ENCODE measurements around the gene C1orf53. TPM values are rescaled to one million over a fixed set of nuclear protein-coding genes. Genes with fewer than 3 reads are reported as not detected.

Gene C1orf53
- total and polyA plus RNA-seq, 4 donors = 0.81 to 4.6 TPM; not detected in 2

- Histone ChIP-seq H3K9me3 (ENCODE audit: control insufficient read depth, low read length) (no peaks in the 10 kb centered on the region), H3K27me3 (ENCODE audit: control insufficient read depth in 1 of 2, insufficient read depth in 2 of 2, low read length in 1 of 2) (peaks cover 0 to 3% of the 10 kb centered on the region in 2 donors), H3K4me3 (ENCODE audit: low read length in 2 of 2) (no peak overlapping the region), H3K4me1 (ENCODE audit: control insufficient read depth in 1 of 2, insufficient read depth in 2 of 2, low read length in 2 of 2) (no peaks in the 10 kb centered on the region), H3K36me3 (ENCODE audit: control insufficient read depth in 1 of 2, insufficient read depth in 2 of 2, low read length in 1 of 2) (no peaks in the 10 kb centered on the region), H3K27ac (ENCODE audit: low read depth in 1 of 2, low read length in 2 of 2) (no peak overlapping the region)
- 91 to 95% methylated on average over 2 of the region's 2 CpGs for WGBS, 2 donors
- DNase-seq (no peak), ATAC-seq (ENCODE audit: low FRiP score) (no peak)
- intact Hi-C loops (cut with DNase I) = loop anchor here in 1 of 2 donors (5.0 kb wide), 1 partner anchor 305 kb away; no protein-coding TSS in a partner anchor
Observed at GRCh38 chr1:197922070-197922390, 19.6 kb downstream of the C1orf53 start.

- WGBS, 2 donors = 90 to 92% methylated on average over 12 of the region's 12 CpGs
- H3K36me3 ChIP-seq (ENCODE audit: control insufficient read depth in 1 of 2, insufficient read depth in 2 of 2, low read length in 1 of 2) = no peaks in the 10 kb centered on the region
- intact Hi-C loops (cut with DNase I) = loop anchor here in 1 of 2 donors (5.0 kb wide), 1 partner anchor 306 kb away; no protein-coding TSS in a partner anchor
- H3K4me3 ChIP-seq (ENCODE audit: low read length in 2 of 2) = no peak overlapping the region
- peaks cover 0 to 3% of the 10 kb centered on the region in 2 donors for H3K27me3 ChIP-seq (ENCODE audit: control insufficient read depth in 1 of 2, insufficient read depth in 2 of 2, low read length in 1 of 2)
- H3K4me1 ChIP-seq (ENCODE audit: control insufficient read depth in 1 of 2, insufficient read depth in 2 of 2, low read length in 2 of 2) = no peaks in the 10 kb centered on the region
- no peaks in the 10 kb centered on the region for H3K9me3 ChIP-seq (ENCODE audit: control insufficient read depth, low read length)
- DNase-seq (no peak), ATAC-seq (ENCODE audit: low FRiP score) (no peak)
- no peak overlapping the region for H3K27ac ChIP-seq (ENCODE audit: low read depth in 1 of 2, low read length in 2 of 2)
Observed at GRCh38 chr1:197923038-197923437, 20.6 kb downstream of the C1orf53 start.

GRCh38 chr1:197924516-197925123 is 22.2 kb downstream of the C1orf53 start:
- ATAC-seq (ENCODE audit: low FRiP score) (no peak), DNase-seq (no peak)
- H3K36me3 ChIP-seq (ENCODE audit: control insufficient read depth in 1 of 2, insufficient read depth in 2 of 2, low read length in 1 of 2) = no peaks in the 10 kb centered on the region
- WGBS, 2 donors = 56 to 65% methylated on average over 4 of the region's 4 CpGs
- H3K27ac ChIP-seq (ENCODE audit: low read depth in 1 of 2, low read length in 2 of 2) = no peak overlapping the region
- no peak overlapping the region for H3K4me3 ChIP-seq (ENCODE audit: low read length in 2 of 2)
- intact Hi-C loops (cut with DNase I) = loop anchor here (5.0 kb wide), 1 partner anchor 307 kb away; no protein-coding TSS in a partner anchor
- no peaks in the 10 kb centered on the region for H3K4me1 ChIP-seq (ENCODE audit: control insufficient read depth in 1 of 2, insufficient read depth in 2 of 2, low read length in 2 of 2)
- H3K27me3 ChIP-seq (ENCODE audit: control insufficient read depth in 1 of 2, insufficient read depth in 2 of 2, low read length in 1 of 2) = peaks cover 0 to 4% of the 10 kb centered on the region in 2 donors
- no peaks in the 10 kb centered on the region for H3K9me3 ChIP-seq (ENCODE audit: control insufficient read depth, low read length)

- no peak for ATAC-seq (ENCODE audit: low FRiP score)
- H3K9me3 ChIP-seq (ENCODE audit: control insufficient read depth, low read length) = no peaks in the 10 kb centered on the region
- H3K36me3 ChIP-seq (ENCODE audit: control insufficient read depth in 1 of 2, insufficient read depth in 2 of 2, low read length in 1 of 2) = no peaks in the 10 kb centered on the region
- DNase-seq = no peak
- intact Hi-C loops (cut with DNase I) = loop anchor here in 1 of 2 donors (5.0 kb wide), 1 partner anchor 311 kb away; no protein-coding TSS in a partner anchor
- peaks cover 0 to 2% of the 10 kb centered on the region in 2 donors for H3K27me3 ChIP-seq (ENCODE audit: control insufficient read depth in 1 of 2, insufficient read depth in 2 of 2, low read length in 1 of 2)
- H3K27ac ChIP-seq (ENCODE audit: low read depth in 1 of 2, low read length in 2 of 2) = no peak overlapping the region
- no peak overlapping the region for H3K4me3 ChIP-seq (ENCODE audit: low read length in 2 of 2)
- WGBS, 2 donors = 90 to 92% methylated on average over 8 of the region's 8 CpGs
- no peaks in the 10 kb centered on the region for H3K4me1 ChIP-seq (ENCODE audit: control insufficient read depth in 1 of 2, insufficient read depth in 2 of 2, low read length in 2 of 2)
Observed at GRCh38 chr1:197927908-197928665, 25.7 kb downstream of the C1orf53 start.

- ATAC-seq (ENCODE audit: low FRiP score) (no peak), DNase-seq (no peak)
- Histone ChIP-seq H3K4me3 (ENCODE audit: low read length in 2 of 2) (no peak overlapping the region), H3K27ac (ENCODE audit: low read depth in 1 of 2, low read length in 2 of 2) (no peak overlapping the region), H3K9me3 (ENCODE audit: control insufficient read depth, low read length) (no peaks in the 10 kb centered on the region), H3K4me1 (ENCODE audit: control insufficient read depth in 1 of 2, insufficient read depth in 2 of 2, low read length in 2 of 2) (no peaks in the 10 kb centered on the region), H3K36me3 (ENCODE audit: control insufficient read depth in 1 of 2, insufficient read depth in 2 of 2, low read length in 1 of 2) (no peaks in the 10 kb centered on the region), H3K27me3 (ENCODE audit: control insufficient read depth in 1 of 2, insufficient read depth in 2 of 2, low read length in 1 of 2) (peaks cover 0 to 2% of the 10 kb centered on the region in 2 donors)
- intact Hi-C loops (cut with DNase I) = loop anchor here in 1 of 2 donors (5.0 kb wide), 1 partner anchor 312 kb away; no protein-coding TSS in a partner anchor
- 25 to 28% methylated on average over 15 of the region's 15 CpGs for WGBS, 2 donors
Observed at GRCh38 chr1:197928849-197929336, 26.5 kb downstream of the C1orf53 start.

- DNase-seq = no peak
- ATAC-seq (ENCODE audit: low FRiP score) = no peak
- no peak overlapping the region for H3K27ac ChIP-seq (ENCODE audit: low read depth in 1 of 2, low read length in 2 of 2)
- intact Hi-C loops (cut with DNase I) = no loop called here
- no peaks in the 10 kb centered on the region for H3K36me3 ChIP-seq (ENCODE audit: control insufficient read depth in 1 of 2, insufficient read depth in 2 of 2, low read length in 1 of 2)
- peaks cover 0 to 2% of the 10 kb centered on the region in 2 donors for H3K27me3 ChIP-seq (ENCODE audit: control insufficient read depth in 1 of 2, insufficient read depth in 2 of 2, low read length in 1 of 2)
- no peaks in the 10 kb centered on the region for H3K4me1 ChIP-seq (ENCODE audit: control insufficient read depth in 1 of 2, insufficient read depth in 2 of 2, low read length in 2 of 2)
- no peaks in the 10 kb centered on the region for H3K9me3 ChIP-seq (ENCODE audit: control insufficient read depth, low read length)
- 87 to 92% methylated on average over 1 of the region's 1 CpG for WGBS, 2 donors
- H3K4me3 ChIP-seq (ENCODE audit: low read length in 2 of 2) = no peak overlapping the region
Observed at GRCh38 chr1:197933016-197933415, 30.6 kb downstream of the C1orf53 start.

GRCh38 chr1:197933647-197934046 is 31.2 kb downstream of the C1orf53 start:
- Histone ChIP-seq H3K36me3 (ENCODE audit: control insufficient read depth in 1 of 2, insufficient read depth in 2 of 2, low read length in 1 of 2) (no peaks in the 10 kb centered on the region), H3K4me1 (ENCODE audit: control insufficient read depth in 1 of 2, insufficient read depth in 2 of 2, low read length in 2 of 2) (no peaks in the 10 kb centered on the region), H3K27me3 (ENCODE audit: control insufficient read depth in 1 of 2, insufficient read depth in 2 of 2, low read length in 1 of 2) (no peaks in the 10 kb centered on the region), H3K9me3 (ENCODE audit: control insufficient read depth, low read length) (no peaks in the 10 kb centered on the region), H3K4me3 (ENCODE audit: low read length in 2 of 2) (no peak overlapping the region), H3K27ac (ENCODE audit: low read depth in 1 of 2, low read length in 2 of 2) (no peak overlapping the region)
- ATAC-seq (ENCODE audit: low FRiP score) = no peak
- intact Hi-C loops (cut with DNase I) = no loop called here
- WGBS, 2 donors = 58 to 61% methylated on average over 1 of the region's 1 CpG
- no peak for DNase-seq

GRCh38 chr1:197937381-197937780 is 35.0 kb downstream of the C1orf53 start:
- Histone ChIP-seq H3K4me3 (ENCODE audit: low read length in 2 of 2) (no peak overlapping the region), H3K9me3 (ENCODE audit: control insufficient read depth, low read length) (no peaks in the 10 kb centered on the region), H3K36me3 (ENCODE audit: control insufficient read depth in 1 of 2, insufficient read depth in 2 of 2, low read length in 1 of 2) (no peaks in the 10 kb centered on the region), H3K27me3 (ENCODE audit: control insufficient read depth in 1 of 2, insufficient read depth in 2 of 2, low read length in 1 of 2) (no peaks in the 10 kb centered on the region), H3K4me1 (ENCODE audit: control insufficient read depth in 1 of 2, insufficient read depth in 2 of 2, low read length in 2 of 2) (no peaks in the 10 kb centered on the region), H3K27ac (ENCODE audit: low read depth in 1 of 2, low read length in 2 of 2) (no peak overlapping the region)
- intact Hi-C loops (cut with DNase I) = no loop called here
- DNase-seq (no peak), ATAC-seq (ENCODE audit: low FRiP score) (no peak)
- WGBS, 2 donors = 97% methylated on average over 2 of the region's 2 CpGs
